OCI-LY7 (cell line): Measurements from ENCODE around the gene CDK6.

ENCODE experiments used
- EZH2phosphoT487 ChIP-seq: fragments of 200-600 bp; sonication (generic); IDR thresholded peaks from 2 replicates; pipeline ENCODE4 v1.6.1; 2018; ENCODE audit warnings: low read depth, borderline replicate concordance, mild to moderate bottlenecking, mixed run types, antibody characterized with exemption, low read length, moderate library complexity, mixed read lengths
- TF ChIP-seq, protein P1 (sequence below): fragments of 200-600 bp; sonication (generic); conservative IDR thresholded peaks from 2 replicates; pipeline ENCODE4 v1.5.1; 2014; ENCODE audit warnings: mild to moderate bottlenecking, antibody characterized with exemption, low read length, moderate library complexity, mixed read lengths

DNA sequence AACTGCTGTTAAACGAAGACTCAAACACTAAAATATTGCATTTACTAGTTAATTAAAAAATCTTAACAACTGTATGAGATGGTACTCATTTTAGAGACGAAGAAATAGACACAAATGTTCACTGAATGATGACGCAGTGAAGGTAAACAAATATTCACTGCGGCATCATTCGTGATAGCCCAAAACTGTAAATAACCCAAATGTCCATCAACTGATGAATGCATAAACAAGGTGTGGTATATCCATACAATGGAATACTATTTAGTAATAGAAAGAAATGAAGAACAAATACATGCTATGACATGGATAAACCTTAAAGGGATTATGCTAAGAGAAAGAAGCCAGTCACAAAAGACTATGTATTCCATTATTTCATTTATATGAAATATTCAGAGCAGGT, 51.4 kb downstream of the CDK6 start:
- TF ChIP-seq, protein P1, sequence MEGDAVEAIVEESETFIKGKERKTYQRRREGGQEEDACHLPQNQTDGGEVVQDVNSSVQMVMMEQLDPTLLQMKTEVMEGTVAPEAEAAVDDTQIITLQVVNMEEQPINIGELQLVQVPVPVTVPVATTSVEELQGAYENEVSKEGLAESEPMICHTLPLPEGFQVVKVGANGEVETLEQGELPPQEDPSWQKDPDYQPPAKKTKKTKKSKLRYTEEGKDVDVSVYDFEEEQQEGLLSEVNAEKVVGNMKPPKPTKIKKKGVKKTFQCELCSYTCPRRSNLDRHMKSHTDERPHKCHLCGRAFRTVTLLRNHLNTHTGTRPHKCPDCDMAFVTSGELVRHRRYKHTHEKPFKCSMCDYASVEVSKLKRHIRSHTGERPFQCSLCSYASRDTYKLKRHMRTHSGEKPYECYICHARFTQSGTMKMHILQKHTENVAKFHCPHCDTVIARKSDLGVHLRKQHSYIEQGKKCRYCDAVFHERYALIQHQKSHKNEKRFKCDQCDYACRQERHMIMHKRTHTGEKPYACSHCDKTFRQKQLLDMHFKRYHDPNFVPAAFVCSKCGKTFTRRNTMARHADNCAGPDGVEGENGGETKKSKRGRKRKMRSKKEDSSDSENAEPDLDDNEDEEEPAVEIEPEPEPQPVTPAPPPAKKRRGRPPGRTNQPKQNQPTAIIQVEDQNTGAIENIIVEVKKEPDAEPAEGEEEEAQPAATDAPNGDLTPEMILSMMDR = no peak
- no peak for TF ChIP-seq EZH2phosphoT487
